Activated naive CD8-positive, alpha-beta T cell treated with anti-CD3 and anti-CD28 coated beads, Interleukin-2, amount 10 ng/mL, durations not matched to agents 7 days and 5 days (primary cell): ENCODE measurements around the gene SLC2A11. TPM values are rescaled to one million over a fixed set of nuclear protein-coding genes. Genes with fewer than 3 reads are reported as not detected.
A peak's percentile ranks its signal among the peaks of the same experiment; 100 is the strongest.

Experiments
- ATAC-seq: fragments of 150-1000 bp; cut with Tn5 transposase; one replicate; pipeline ENCODE4 v1.10.0; 2021; ENCODE audit warnings: low read depth, moderate library complexity
- POLR2A ChIA-PET: fragments of 350-600 bp; sonication (Branson Sonifier 250); formaldehyde crosslinking; loops from one replicate; lab custom pipeline; 2021; ENCODE audit warnings: antibody characterized with exemption; lab: Charles Lee
- DNase-seq: peaks from one replicate; pipeline ENCODE4 v3.0.0; 2021
- H3K27ac Mint-ChIP-seq: one replicate; pipeline ENCODE4 v1.8.0; 2022; ENCODE audit warnings: mild to moderate bottlenecking, mixed read lengths
- H3K27me3 Mint-ChIP-seq: one replicate; pipeline ENCODE4 v1.8.0; 2022; ENCODE audit warnings: mild to moderate bottlenecking, moderate library complexity, mixed read lengths
- H3K36me3 Mint-ChIP-seq: one replicate; pipeline ENCODE4 v1.8.0; 2021; ENCODE audit warnings: mild to moderate bottlenecking, mixed read lengths
- H3K4me1 Mint-ChIP-seq: one replicate; pipeline ENCODE4 v1.8.0; 2021; ENCODE audit warnings: mixed read lengths
- H3K4me3 Mint-ChIP-seq: one replicate; pipeline ENCODE4 v1.8.0; 2022; ENCODE audit warnings: mild to moderate bottlenecking, moderate library complexity, mixed read lengths
- H3K9me3 Mint-ChIP-seq: one replicate; pipeline ENCODE4 v1.8.0; 2021; ENCODE audit warnings: mixed read lengths
- total RNA-seq, 2 experiments: library from RNA; stranded (reverse); gene quantifications; one replicate each; pipeline ENCODE4 v1.2.3, GENCODE V29; 2021

Gene SLC2A11
- 10 to 100 TPM; 10.0 to 12.1 TPM for total RNA-seq

DNA sequence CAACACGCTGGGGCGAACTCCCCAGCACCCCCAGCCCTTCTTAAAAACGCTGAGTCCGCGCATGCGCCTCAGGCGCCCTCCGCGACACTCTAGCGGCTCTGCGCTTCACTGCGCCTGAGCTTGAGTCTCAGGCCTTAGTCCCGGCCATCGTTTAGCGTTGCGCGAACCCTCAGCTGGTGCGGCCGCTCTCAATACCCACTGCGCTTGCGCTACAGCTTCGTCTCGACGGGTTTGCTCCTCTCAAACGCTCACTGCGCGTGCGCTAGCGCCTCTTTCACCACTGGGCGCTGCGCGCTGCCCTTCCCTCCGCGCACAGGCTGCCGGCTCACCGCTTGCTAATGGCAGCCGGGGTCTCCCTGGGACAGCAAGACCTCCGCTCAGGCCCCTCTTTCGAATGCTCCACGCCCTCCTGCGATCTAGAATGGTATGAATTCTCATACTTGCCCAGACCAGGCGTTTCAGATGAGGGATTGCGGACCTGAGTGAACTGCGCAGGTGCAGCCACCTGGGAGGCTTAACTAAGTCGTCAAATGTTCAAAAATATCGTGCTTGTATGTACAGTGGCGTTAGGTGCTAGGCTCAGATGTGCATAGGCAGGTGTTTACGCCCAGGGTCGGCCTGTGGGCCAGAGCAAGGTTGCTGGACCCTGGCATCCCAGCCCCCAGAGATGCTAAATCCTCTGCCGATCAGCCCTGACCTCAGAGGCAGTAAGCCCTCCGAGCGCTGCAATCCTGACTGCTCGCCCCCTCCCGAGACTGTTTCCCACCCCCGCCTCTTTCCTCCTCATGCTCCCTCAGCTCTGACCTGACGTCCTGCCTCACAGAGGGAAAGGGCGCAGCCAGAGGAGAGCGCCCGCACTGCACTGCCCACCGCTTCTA lies at the start of gene SLC2A11:
Gene SLC2A11, plus strand, starts transcription at position 270 of the 878 bp plus-strand sequence. Its CDS starts 125 bp downstream, at position 395.
- Mint-ChIP-seq H3K4me1 (peaks cover 14% of the 10 kb centered on the region), H3K9me3 (no peaks in the 10 kb centered on the region), H3K36me3 (no peaks in the 10 kb centered on the region), H3K4me3 (peak within 1 kb of the TSS; percentile 81), H3K27ac (peak within 1 kb of the TSS; percentile 90), H3K27me3 (peaks cover 7% of the 10 kb centered on the region)
- DNase-seq (peak; percentile 93), ATAC-seq (peak; percentile 98)
- POLR2A ChIA-PET, result interaction anchor here (0.6 to 3.5 kb wide), 28 partner anchors 11 to 945 kb away, joined by 3 to 43 read pairs (median 4); partner anchors contain the start of genes C22orf15, CABIN1, CHCHD10 and MIF

GRCh38 chr22:23812378-23812777 lies 45.3 kb upstream of the SLC2A11 start:
- Mint-ChIP-seq H3K4me1 (no peaks in the 10 kb centered on the region), H3K36me3 (peaks cover 38% of the 10 kb centered on the region), H3K27ac (no peak overlapping the region), H3K4me3 (no peak overlapping the region), H3K27me3 (no peaks in the 10 kb centered on the region), H3K9me3 (no peaks in the 10 kb centered on the region)
- no peak for ATAC-seq
- POLR2A ChIA-PET, result interaction anchor here (0.6 to 1.4 kb wide), 3 partner anchors 8 to 691 kb away, joined by 3 to 6 read pairs (median 4); no protein-coding TSS in a partner anchor
- DNase-seq, result no peak

DNA sequence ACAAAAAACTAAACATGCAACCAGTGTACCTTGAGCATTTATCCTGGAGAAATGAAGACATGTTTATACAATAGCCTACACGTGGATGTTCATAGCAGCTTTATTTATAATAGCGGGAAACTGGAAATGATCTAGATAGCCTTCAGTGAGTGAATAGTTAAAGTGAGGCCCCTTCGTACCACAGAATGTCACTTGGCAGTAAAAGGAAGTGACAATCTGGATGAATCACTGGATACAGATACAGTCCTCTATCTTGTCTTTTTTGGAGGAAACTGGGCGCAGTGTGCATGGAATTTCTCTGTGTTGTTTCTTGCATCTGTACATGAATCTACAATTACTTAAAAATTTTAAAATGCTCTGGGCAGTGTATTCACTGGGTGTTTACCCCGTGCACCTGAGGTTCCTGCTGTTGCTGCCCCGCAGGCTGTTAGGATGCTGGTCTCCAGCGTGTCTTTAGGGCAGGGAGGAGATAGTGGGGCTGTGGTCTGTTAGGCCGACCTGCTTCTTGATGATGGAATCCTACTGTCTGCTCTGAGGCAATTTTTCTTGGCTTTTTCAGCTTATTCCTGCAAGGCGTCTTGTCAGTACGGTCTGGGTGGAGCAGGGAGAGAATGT lies 42.0 kb upstream of the SLC2A11 start:
- ATAC-seq, result no peak
- Mint-ChIP-seq H3K27ac (peak overlapping the region; percentile 56), H3K9me3 (no peaks in the 10 kb centered on the region), H3K36me3 (peaks cover 48% of the 10 kb centered on the region), H3K27me3 (no peaks in the 10 kb centered on the region), H3K4me1 (peaks cover 14% of the 10 kb centered on the region), H3K4me3 (no peak overlapping the region)
- no peak for DNase-seq
- POLR2A ChIA-PET, result no interaction called here

GRCh38 chr22:23816156-23816976 lies 41.3 kb upstream of the SLC2A11 start:
- DNase-seq (no peak), ATAC-seq (no peak)
- peaks cover 49% of the 10 kb centered on the region for H3K36me3 Mint-ChIP-seq
- peaks cover 21% of the 10 kb centered on the region for H3K4me1 Mint-ChIP-seq
- H3K27ac Mint-ChIP-seq, result peak overlapping the region; percentile 39
- POLR2A ChIA-PET, result no interaction called here
- H3K9me3 Mint-ChIP-seq, result no peaks in the 10 kb centered on the region
- H3K4me3 Mint-ChIP-seq, result no peak overlapping the region
- H3K27me3 Mint-ChIP-seq, result no peaks in the 10 kb centered on the region

GRCh38 chr22:23817146-23817545 lies 40.5 kb upstream of the SLC2A11 start:
- Mint-ChIP-seq H3K4me1 (peaks cover 24% of the 10 kb centered on the region), H3K9me3 (no peaks in the 10 kb centered on the region), H3K27me3 (no peaks in the 10 kb centered on the region), H3K36me3 (peaks cover 46% of the 10 kb centered on the region), H3K4me3 (no peak overlapping the region), H3K27ac (peak overlapping the region; percentile 39)
- ATAC-seq (no peak), DNase-seq (no peak)
- POLR2A ChIA-PET, result no interaction called here

DNA sequence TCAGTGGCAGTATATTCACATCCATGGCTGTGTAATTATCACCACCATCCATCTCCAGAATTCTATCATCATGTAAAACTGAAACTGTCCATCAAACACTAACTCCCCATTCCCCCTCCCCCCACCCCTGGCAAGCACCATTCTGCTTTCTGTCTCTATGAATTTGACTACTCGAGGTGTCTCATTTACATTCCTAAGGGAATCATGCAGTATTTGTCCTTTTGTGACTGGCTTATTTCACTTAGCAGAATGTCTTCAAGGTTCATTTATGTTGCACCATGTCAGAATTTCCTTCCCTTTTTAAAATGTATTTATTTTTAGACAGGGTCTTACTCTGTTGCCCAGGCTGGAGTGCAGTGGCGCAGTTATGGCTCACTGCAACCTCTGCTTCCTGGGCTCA lies 39.1 kb upstream of the SLC2A11 start:
- H3K4me1 Mint-ChIP-seq, result peaks cover 26% of the 10 kb centered on the region
- DNase-seq, result no peak
- peak overlapping the region; percentile 15 for H3K27ac Mint-ChIP-seq
- no peaks in the 10 kb centered on the region for H3K27me3 Mint-ChIP-seq
- H3K4me3 Mint-ChIP-seq, result no peak overlapping the region
- ATAC-seq, result no peak
- H3K9me3 Mint-ChIP-seq, result no peaks in the 10 kb centered on the region
- peaks cover 53% of the 10 kb centered on the region for H3K36me3 Mint-ChIP-seq
- POLR2A ChIA-PET, result interaction anchor here (0.6 kb wide), 1 partner anchor 11 kb away, joined by 4 read pairs; no protein-coding TSS in a partner anchor

DNA sequence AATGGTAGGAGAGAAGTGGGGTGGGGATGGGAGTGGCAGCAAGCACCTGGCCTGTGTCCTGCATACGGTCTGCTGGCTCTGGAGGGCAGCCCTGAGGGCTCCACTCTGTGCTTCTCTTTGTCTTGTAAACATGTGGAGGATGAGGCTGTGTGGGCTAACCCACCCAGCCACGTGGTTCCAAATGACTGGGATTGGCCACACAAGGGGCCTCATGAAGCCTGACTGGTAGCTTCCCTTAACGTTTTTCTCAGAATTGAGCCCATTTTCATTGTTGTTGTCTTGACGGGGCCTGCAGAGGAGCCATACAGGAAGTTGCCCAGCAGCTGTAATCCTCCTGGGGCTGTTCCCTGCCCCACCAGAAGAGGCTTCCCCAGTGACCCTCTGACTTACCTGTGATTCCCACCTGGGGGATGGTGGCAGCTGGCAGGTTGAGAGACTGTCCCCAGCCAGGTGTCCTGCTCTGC lies 36.9 kb upstream of the SLC2A11 start:
- peaks cover 61% of the 10 kb centered on the region for H3K36me3 Mint-ChIP-seq
- no peaks in the 10 kb centered on the region for H3K9me3 Mint-ChIP-seq
- peaks cover 34% of the 10 kb centered on the region for H3K4me1 Mint-ChIP-seq
- peak overlapping the region; percentile 75 for H3K4me3 Mint-ChIP-seq
- ATAC-seq (peak; percentile 96), DNase-seq (peak; percentile 73)
- H3K27ac Mint-ChIP-seq, result peak overlapping the region; percentile 97
- POLR2A ChIA-PET, result interaction anchor here (0.6 to 2.0 kb wide), 10 partner anchors 9 to 73 kb away, joined by 4 to 18 read pairs (median 4); partner anchors contain the start of genes CHCHD10, DERL3, MIF and SLC2A11
- H3K27me3 Mint-ChIP-seq, result no peaks in the 10 kb centered on the region

DNA sequence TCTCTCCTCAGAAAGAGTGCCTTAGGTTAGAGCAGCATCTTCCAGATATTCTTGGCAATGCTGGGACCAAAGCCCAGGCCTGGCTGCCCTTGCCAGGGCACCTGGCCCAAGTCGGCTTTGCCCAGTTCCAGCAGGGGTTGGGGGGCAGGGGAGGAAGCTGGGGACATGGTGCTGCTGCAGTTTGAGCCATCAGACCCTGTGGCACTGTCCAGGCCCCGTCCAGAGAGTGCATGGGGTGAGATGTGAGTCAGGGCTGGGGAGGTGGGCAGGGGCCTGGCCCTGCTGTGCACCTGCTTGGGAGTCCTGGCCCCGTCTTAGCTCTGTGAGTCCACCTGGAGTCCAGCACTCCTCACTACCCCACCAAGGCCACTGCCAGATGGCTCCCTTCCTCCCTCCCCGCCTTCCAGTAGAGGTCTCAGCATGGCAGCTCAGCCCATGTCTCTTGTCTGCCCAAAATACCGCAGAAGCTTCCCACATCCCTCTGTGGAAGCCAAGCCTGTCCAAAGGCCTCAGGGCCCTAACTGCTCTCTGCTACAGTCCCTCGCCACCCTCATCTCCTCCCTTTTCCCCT lies 35.5 kb upstream of the SLC2A11 start:
- no peak for DNase-seq
- POLR2A ChIA-PET, result interaction anchor here (1.5 kb wide), 1 partner anchor 72 kb away, joined by 5 read pairs; the partner anchor contains the start of gene MIF
- H3K27ac Mint-ChIP-seq, result peak overlapping the region; percentile 97
- H3K36me3 Mint-ChIP-seq, result peaks cover 58% of the 10 kb centered on the region
- peaks cover 40% of the 10 kb centered on the region for H3K4me1 Mint-ChIP-seq
- H3K4me3 Mint-ChIP-seq, result no peak overlapping the region
- no peak for ATAC-seq
- no peaks in the 10 kb centered on the region for H3K27me3 Mint-ChIP-seq
- no peaks in the 10 kb centered on the region for H3K9me3 Mint-ChIP-seq

DNA sequence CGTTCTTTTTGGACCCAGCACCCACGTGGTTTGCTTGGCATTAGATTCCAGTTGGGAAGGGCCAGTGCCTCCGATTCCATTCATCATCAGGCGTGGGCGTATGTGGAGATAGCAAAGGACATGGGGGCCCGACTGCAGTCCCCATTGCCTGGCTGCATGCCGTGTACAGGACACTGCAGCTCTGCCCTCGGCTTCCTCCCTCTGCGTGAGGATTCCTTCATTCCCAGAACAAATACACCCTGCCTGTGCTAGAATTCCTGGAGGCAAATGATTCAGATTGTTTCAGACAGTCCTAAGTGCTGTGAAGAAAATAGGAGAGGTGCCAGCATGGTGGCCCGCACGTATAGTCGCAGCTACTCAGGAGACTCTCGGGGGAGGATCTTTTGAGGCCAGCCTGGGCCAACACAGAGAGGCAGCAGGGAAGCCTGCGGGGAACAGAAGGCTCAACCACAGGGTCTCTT lies 34.3 kb upstream of the SLC2A11 start:
- peak overlapping the region; percentile 80 for H3K27ac Mint-ChIP-seq
- H3K27me3 Mint-ChIP-seq, result no peaks in the 10 kb centered on the region
- H3K36me3 Mint-ChIP-seq, result peaks cover 54% of the 10 kb centered on the region
- no peak overlapping the region for H3K4me3 Mint-ChIP-seq
- POLR2A ChIA-PET, result no interaction called here
- DNase-seq (no peak), ATAC-seq (no peak)
- H3K4me1 Mint-ChIP-seq, result peaks cover 40% of the 10 kb centered on the region
- no peaks in the 10 kb centered on the region for H3K9me3 Mint-ChIP-seq

DNA sequence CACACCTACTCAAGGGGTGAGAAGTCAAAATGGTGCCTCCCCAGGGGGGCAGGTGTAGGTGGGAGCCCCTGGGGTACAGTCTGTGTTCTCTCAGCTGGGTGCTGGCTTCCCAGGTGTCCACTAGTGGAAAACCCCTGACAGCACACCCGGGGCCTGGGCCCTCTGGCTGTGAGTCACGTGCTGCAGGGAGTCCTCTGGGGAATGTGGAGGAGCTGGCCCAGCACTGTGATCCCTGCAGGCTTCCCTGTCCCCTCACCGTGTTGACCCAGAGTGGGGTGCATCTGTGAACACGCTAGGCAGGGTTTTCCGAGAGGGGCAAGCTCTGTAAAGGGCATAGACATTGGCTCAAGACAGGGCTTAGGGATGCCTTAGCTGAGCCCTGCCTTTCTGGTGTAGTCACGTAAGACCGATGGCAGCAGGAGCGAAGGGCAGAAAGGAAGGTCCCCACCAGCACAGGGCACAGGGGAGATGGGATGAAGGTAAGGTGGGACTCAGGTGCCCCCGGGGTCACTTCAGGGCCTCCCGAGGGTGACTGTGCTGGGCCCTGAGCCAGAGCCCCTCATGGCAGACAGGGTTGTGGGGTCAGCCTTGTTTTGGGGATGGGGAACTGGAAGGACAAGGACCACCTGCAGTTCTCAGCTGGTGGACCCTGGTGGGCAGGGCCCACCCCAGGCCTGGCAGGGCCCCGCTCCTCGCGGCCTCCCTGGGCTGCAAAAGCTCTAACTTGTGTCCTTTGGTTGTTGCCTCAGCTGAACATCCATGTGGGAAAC lies 33.0 kb upstream of the SLC2A11 start:
- Mint-ChIP-seq H3K27me3 (no peaks in the 10 kb centered on the region), H3K9me3 (no peaks in the 10 kb centered on the region), H3K27ac (peak overlapping the region; percentile 80), H3K4me1 (peaks cover 35% of the 10 kb centered on the region), H3K4me3 (no peak overlapping the region), H3K36me3 (peaks cover 46% of the 10 kb centered on the region)
- ATAC-seq (no peak), DNase-seq (no peak)
- POLR2A ChIA-PET, result no interaction called here

GRCh38 chr22:23825246-23825905 lies 32.3 kb upstream of the SLC2A11 start:
- DNase-seq (no peak), ATAC-seq (no peak)
- Mint-ChIP-seq H3K27me3 (no peaks in the 10 kb centered on the region), H3K4me1 (peaks cover 32% of the 10 kb centered on the region), H3K4me3 (no peak overlapping the region), H3K36me3 (peaks cover 46% of the 10 kb centered on the region), H3K27ac (peak overlapping the region; percentile 90), H3K9me3 (no peaks in the 10 kb centered on the region)
- POLR2A ChIA-PET, result interaction anchor here (0.6 kb wide), 1 partner anchor 39 kb away, joined by 3 read pairs; no protein-coding TSS in a partner anchor
